KMS-11 (cell line): ENCODE measurements around the gene CHST12.
"Not testable (repeated sequence)": the region's sequence is repeated elsewhere in the genome, so short reads cannot be mapped to it uniquely, and the experiment has no call there.

Experiments
- H2AFZ ChIP-seq: fragments of 200-600 bp; sonication (generic); 2 replicates; pipeline ENCODE4 v1.6.1; 2016; ENCODE audit warnings: antibody characterized with exemption, mixed run types, low read depth
- H3K27ac ChIP-seq: fragments of 200-600 bp; sonication (generic); 2 replicates; pipeline ENCODE4 v1.6.1; 2016; ENCODE audit warnings: mild to moderate bottlenecking, mixed run types
- H3K27me3 ChIP-seq: fragments of 200-600 bp; sonication (generic); 2 replicates; pipeline ENCODE4 v1.6.1; 2017; ENCODE audit warnings: mild to moderate bottlenecking, low read depth, mixed run types, moderate library complexity; ENCODE audit not compliant: insufficient read depth
- H3K36me3 ChIP-seq: fragments of 200-600 bp; sonication (generic); 2 replicates; pipeline ENCODE4 v1.6.1; 2017; ENCODE audit warnings: mild to moderate bottlenecking, mixed run types; ENCODE audit not compliant: insufficient read depth
- H3K4me1 ChIP-seq: fragments of 200-600 bp; sonication (generic); 2 replicates; pipeline ENCODE4 v1.6.1; 2016; ENCODE audit warnings: mild to moderate bottlenecking, low read depth, mixed run types; ENCODE audit not compliant: poor library complexity, severe bottlenecking
- H3K4me2 ChIP-seq: fragments of 200-600 bp; sonication (generic); 2 replicates; pipeline ENCODE4 v1.7.0; 2016; ENCODE audit warnings: mild to moderate bottlenecking, mixed run types
- H3K4me3 ChIP-seq: fragments of 200-600 bp; sonication (generic); IDR thresholded peaks from 2 replicates; pipeline ENCODE4 v1.6.1; 2017; ENCODE audit warnings: low read depth, low read length, mixed read lengths; ENCODE audit not compliant: insufficient read depth
- H3K79me2 ChIP-seq: fragments of 200-600 bp; sonication (generic); 2 replicates; pipeline ENCODE4 v1.6.1; 2016; ENCODE audit warnings: low read depth, mixed run types; ENCODE audit not compliant: insufficient read depth
- H3K9ac ChIP-seq: fragments of 200-600 bp; sonication (generic); 2 replicates; pipeline ENCODE4 v1.6.1; 2016; ENCODE audit warnings: mild to moderate bottlenecking, mixed run types
- H4K20me1 ChIP-seq: fragments of 200-600 bp; sonication (generic); 2 replicates; pipeline ENCODE4 v1.6.1; 2016; ENCODE audit warnings: mild to moderate bottlenecking, mixed run types; ENCODE audit not compliant: insufficient read depth
- CTCF ChIP-seq: fragments of 200-600 bp; sonication (generic); conservative IDR thresholded peaks from 2 replicates; pipeline ENCODE4 v1.6.1; 2017; ENCODE audit warnings: low read depth, mild to moderate bottlenecking, antibody characterized with exemption, low read length, moderate library complexity, mixed read lengths

CHST12 gene

GRCh38 chr7:2374401-2374800 lies 29.0 kb upstream of the CHST12 start:
- no peak overlapping the region for H3K4me2 ChIP-seq
- no peaks in the 10 kb centered on the region; the same call in none of the 2 replicates for H4K20me1 ChIP-seq
- no peak overlapping the region for H2AFZ ChIP-seq
- H3K27me3 ChIP-seq, result no peaks in the 10 kb centered on the region
- peaks cover 56% of the 10 kb centered on the region for H3K79me2 ChIP-seq
- no peak for TF ChIP-seq CTCF
- no peak overlapping the region for H3K27ac ChIP-seq
- no peak overlapping the region for H3K4me3 ChIP-seq
- H3K4me1 ChIP-seq, result no peaks in the 10 kb centered on the region
- no peak overlapping the region for H3K9ac ChIP-seq
- H3K36me3 ChIP-seq, result peaks cover 43% of the 10 kb centered on the region; the same call in 1 of the 2 replicates

- H3K36me3 ChIP-seq, result peaks cover 47% of the 10 kb centered on the region; the same call in 1 of the 2 replicates
- no peak overlapping the region for H2AFZ ChIP-seq
- peaks cover 55% of the 10 kb centered on the region for H3K79me2 ChIP-seq
- TF ChIP-seq CTCF, result no peak
- no peaks in the 10 kb centered on the region for H3K4me1 ChIP-seq
- no peak overlapping the region for H3K9ac ChIP-seq
- H4K20me1 ChIP-seq, result no peaks in the 10 kb centered on the region; the same call in none of the 2 replicates
- H3K4me3 ChIP-seq, result no peak overlapping the region
- H3K27me3 ChIP-seq, result no peaks in the 10 kb centered on the region
- no peak overlapping the region for H3K27ac ChIP-seq
- no peak overlapping the region for H3K4me2 ChIP-seq
These were observed 28.3 kb upstream of the CHST12 start for GRCh38 chr7:2374830-2375728.

- peaks cover 3% of the 10 kb centered on the region for H4K20me1 ChIP-seq
- no peak for TF ChIP-seq CTCF
- H3K79me2 ChIP-seq, result peaks cover 49% of the 10 kb centered on the region
- H3K4me1 ChIP-seq, result no peaks in the 10 kb centered on the region
- no peaks in the 10 kb centered on the region for H3K27me3 ChIP-seq
- no peak overlapping the region for H3K4me3 ChIP-seq
- H2AFZ ChIP-seq, result no peak overlapping the region
- no peak overlapping the region for H3K4me2 ChIP-seq
- H3K9ac ChIP-seq, result no peak overlapping the region
- H3K36me3 ChIP-seq, result peaks cover 48% of the 10 kb centered on the region; the same call in 1 of the 2 replicates
- H3K27ac ChIP-seq, result no peak overlapping the region
These were observed 26.9 kb upstream of the CHST12 start for GRCh38 chr7:2376351-2377154.

- not testable (repeated sequence) for H3K27me3 ChIP-seq, H2AFZ ChIP-seq, H3K9ac ChIP-seq, H3K4me3 ChIP-seq, H3K27ac ChIP-seq, H4K20me1 ChIP-seq, H3K4me2 ChIP-seq, H3K4me1 ChIP-seq
- Histone ChIP-seq H3K36me3 (peaks cover 38% of the 10 kb centered on the region; the same call in 1 of the 2 replicates), H3K79me2 (peaks cover 40% of the 10 kb centered on the region)
These were observed 25.9 kb upstream of the CHST12 start for GRCh38 chr7:2377492-2377891.

GRCh38 chr7:2378125-2378524 lies 25.3 kb upstream of the CHST12 start:
- not testable (repeated sequence) for H3K27me3 ChIP-seq, H3K4me1 ChIP-seq, H2AFZ ChIP-seq, H3K9ac ChIP-seq, H4K20me1 ChIP-seq, H3K4me2 ChIP-seq, H3K27ac ChIP-seq, H3K4me3 ChIP-seq
- Histone ChIP-seq H3K79me2 (peaks cover 38% of the 10 kb centered on the region), H3K36me3 (peaks cover 37% of the 10 kb centered on the region; the same call in 1 of the 2 replicates)
